OCI-LY1 (cell line): ENCODE measurements around the gene P4HA1.

Source experiments
- H2AFZ ChIP-seq: fragments of 200-600 bp; sonication (generic), shearing (Covaris generic); 2 replicates; pipeline ENCODE4 v1.6.0; 2014; ENCODE audit warnings: antibody characterized with exemption, mild to moderate bottlenecking, low read length
- H3F3A ChIP-seq: fragments of 200-600 bp; sonication (generic), shearing (Covaris generic); 2 replicates; pipeline ENCODE4 v1.6.0; 2014; ENCODE audit warnings: mild to moderate bottlenecking, antibody characterized with exemption, low read length, moderate library complexity; ENCODE audit not compliant: insufficient read depth
- H3K27ac ChIP-seq: fragments of 200-600 bp; sonication (generic); 2 replicates; pipeline ENCODE4 v1.5.1; 2014; ENCODE audit warnings: low read length, mixed run types, mild to moderate bottlenecking, low read depth; ENCODE audit not compliant: poor library complexity, severe bottlenecking
- H3K27me3 ChIP-seq: fragments of 200-600 bp; sonication (generic); 2 replicates; pipeline ENCODE4 v1.6.0; 2014; ENCODE audit warnings: antibody characterized with exemption, mild to moderate bottlenecking, low read length, moderate library complexity; ENCODE audit not compliant: insufficient read depth
- H3K36me3 ChIP-seq: fragments of 200-600 bp; sonication (generic); 2 replicates; pipeline ENCODE4 v1.6.1; 2014; ENCODE audit warnings: mild to moderate bottlenecking, antibody characterized with exemption, low read length, moderate library complexity, mixed read lengths; ENCODE audit not compliant: insufficient read depth
- H3K4me1 ChIP-seq: fragments of 200-600 bp; sonication (generic); 2 replicates; pipeline ENCODE4 v1.5.1; 2014; ENCODE audit warnings: mild to moderate bottlenecking, low read length, moderate library complexity; ENCODE audit not compliant: insufficient read depth, severe bottlenecking
- H3K4me2 ChIP-seq: fragments of 200-600 bp; sonication (generic), shearing (Covaris generic); 2 replicates; pipeline ENCODE4 v1.6.1; 2014; ENCODE audit warnings: low read length
- H3K4me3 ChIP-seq: fragments of 200-600 bp; sonication (generic); 2 replicates; pipeline ENCODE4 v1.5.1; 2014; ENCODE audit warnings: low read length, low read depth, mild to moderate bottlenecking, mixed read lengths; ENCODE audit not compliant: poor library complexity, severe bottlenecking
- H3K79me2 ChIP-seq: fragments of 200-600 bp; shearing (Covaris generic); 2 replicates; pipeline ENCODE4 v1.6.1; 2016; ENCODE audit warnings: mixed run types, low read length, mixed read lengths; ENCODE audit not compliant: insufficient read depth
- H3K9ac ChIP-seq: fragments of 200-600 bp; sonication (generic), shearing (Covaris generic); 2 replicates; pipeline ENCODE4 v1.6.1; 2014; ENCODE audit warnings: mild to moderate bottlenecking, low read length, mixed read lengths
- H3K9me2 ChIP-seq: fragments of 200-600 bp; sonication (generic), shearing (Covaris generic); 2 replicates; pipeline ENCODE4 v1.6.1; 2014; ENCODE audit warnings: low read depth, mild to moderate bottlenecking, low read length, mixed read lengths
- H3K9me3 ChIP-seq: fragments of 200-600 bp; shearing (Covaris generic); 2 replicates; pipeline ENCODE4 v1.6.1; 2014; ENCODE audit warnings: low read length, mixed read lengths
- H4K20me1 ChIP-seq: fragments of 200-600 bp; sonication (generic), shearing (Covaris generic); 2 replicates; pipeline ENCODE4 v1.6.0; 2016; ENCODE audit warnings: mild to moderate bottlenecking, low read length; ENCODE audit not compliant: insufficient read depth
- CTCF ChIP-seq: fragments of 200-600 bp; sonication (generic), shearing (Covaris generic); IDR thresholded peaks from 2 replicates; pipeline ENCODE4 v1.5.1; 2017; ENCODE audit warnings: mild to moderate bottlenecking, antibody characterized with exemption, low read length, moderate library complexity, mixed read lengths
- EZH2 ChIP-seq: fragments of 200-600 bp; sonication (generic), shearing (Covaris generic); IDR thresholded peaks from 2 replicates; pipeline ENCODE4 v1.8.0; 2017; ENCODE audit warnings: borderline replicate concordance, mixed run types, mild to moderate bottlenecking, antibody characterized with exemption, low read length, moderate library complexity, mixed read lengths

Gene P4HA1

GRCh38 chr10:73044378-73045285 is 52.0 kb downstream of the P4HA1 start:
- no peaks in the 10 kb centered on the region for H4K20me1 ChIP-seq
- H3K9me3 ChIP-seq: no peaks in the 10 kb centered on the region
- no peaks in the 10 kb centered on the region for H3K79me2 ChIP-seq
- H3K9ac ChIP-seq: no peak overlapping the region
- no peak for TF ChIP-seq EZH2
- TF ChIP-seq CTCF: no peak
- H3K4me1 ChIP-seq: no peaks in the 10 kb centered on the region
- H3K9me2 ChIP-seq: no peaks in the 10 kb centered on the region
- no peaks in the 10 kb centered on the region for H3F3A ChIP-seq
- H2AFZ ChIP-seq: no peak overlapping the region
- H3K4me3 ChIP-seq: no peak overlapping the region
- no peak overlapping the region for H3K4me2 ChIP-seq
- no peaks in the 10 kb centered on the region for H3K27me3 ChIP-seq
- peaks cover 59% of the 10 kb centered on the region; the same call in 1 of the 2 replicates for H3K36me3 ChIP-seq
- H3K27ac ChIP-seq: no peak overlapping the region

- H3K9me3 ChIP-seq: no peaks in the 10 kb centered on the region
- no peak overlapping the region for H3K9ac ChIP-seq
- no peaks in the 10 kb centered on the region for H3F3A ChIP-seq
- H4K20me1 ChIP-seq: no peaks in the 10 kb centered on the region
- H3K4me1 ChIP-seq: no peaks in the 10 kb centered on the region
- no peak overlapping the region for H2AFZ ChIP-seq
- no peak overlapping the region for H3K4me3 ChIP-seq
- TF ChIP-seq EZH2 (no peak), CTCF (no peak)
- H3K4me2 ChIP-seq: no peak overlapping the region
- no peaks in the 10 kb centered on the region for H3K9me2 ChIP-seq
- H3K27me3 ChIP-seq: no peaks in the 10 kb centered on the region
- H3K27ac ChIP-seq: no peak overlapping the region
- H3K79me2 ChIP-seq: no peaks in the 10 kb centered on the region
- peaks cover 54% of the 10 kb centered on the region; the same call in 1 of the 2 replicates for H3K36me3 ChIP-seq
Measured at GRCh38 chr10:73043766-73044377, 52.8 kb downstream of the P4HA1 start.

- H4K20me1 ChIP-seq: no peaks in the 10 kb centered on the region
- H3K9ac ChIP-seq: no peak overlapping the region
- H3K4me2 ChIP-seq: no peak overlapping the region
- H3K4me3 ChIP-seq: no peak overlapping the region
- no peaks in the 10 kb centered on the region for H3F3A ChIP-seq
- no peaks in the 10 kb centered on the region for H3K27me3 ChIP-seq
- H3K9me2 ChIP-seq: no peaks in the 10 kb centered on the region
- TF ChIP-seq EZH2 (no peak), CTCF (no peak)
- H3K79me2 ChIP-seq: no peaks in the 10 kb centered on the region
- H3K9me3 ChIP-seq: no peaks in the 10 kb centered on the region
- H3K4me1 ChIP-seq: no peaks in the 10 kb centered on the region
- H2AFZ ChIP-seq: no peak overlapping the region
- H3K36me3 ChIP-seq: peaks cover 51% of the 10 kb centered on the region; the same call in 1 of the 2 replicates
- no peak overlapping the region for H3K27ac ChIP-seq
Measured at GRCh38 chr10:73043319-73043718, 53.3 kb downstream of the P4HA1 start.
